NB4 (cell line): ENCODE measurements around the gene PLCB4.

Experiments
- CTCF ChIP-seq: IDR thresholded peaks from one replicate; pipeline ENCODE4 v1.5.1; 2012; ENCODE audit warnings: low read depth, low read length
- POLR2A ChIP-seq: IDR thresholded peaks from 2 replicates; pipeline ENCODE4 v1.6.1; 2011; ENCODE audit warnings: mild to moderate bottlenecking; ENCODE audit not compliant: insufficient read length; ENCODE audit errors: extremely low read depth

GRCh38 chr20:9413001-9413400 is 344.1 kb downstream of the PLCB4 start:
- no peak for TF ChIP-seq CTCF
- no peak for TF ChIP-seq POLR2A
